MV-4-11 (cell line): Measurements from ENCODE around the gene CYP4V2.
"Not testable (repeated sequence)": the region's sequence is repeated elsewhere in the genome, so short reads cannot be mapped to it uniquely, and the experiment has no call there.

Source experiments
- DNase-seq: peaks from one replicate; lab custom pipeline; 2025; lab: John Stamatoyannopoulos, UW

The CYP4V2 gene

GRCh38 chr4:186234367-186234766 is 43.0 kb downstream of the CYP4V2 start:
- DNase-seq = no peak

GRCh38 chr4:186236126-186236525 is 44.8 kb downstream of the CYP4V2 start:
- no peak for DNase-seq

- DNase-seq = no peak
These were observed 49.1 kb downstream of the CYP4V2 start for GRCh38 chr4:186240452-186240847.

GRCh38 chr4:186240848-186241491 is 49.6 kb downstream of the CYP4V2 start:
- DNase-seq = no peak

- DNase-seq = no peak
These were observed 50.2 kb downstream of the CYP4V2 start for GRCh38 chr4:186241616-186242015.

- DNase-seq = not testable (repeated sequence)
These were observed 50.7 kb downstream of the CYP4V2 start for GRCh38 chr4:186242031-186242430.

- no peak for DNase-seq
These were observed 52.0 kb downstream of the CYP4V2 start for GRCh38 chr4:186243331-186243730.

GRCh38 chr4:186244835-186245234 is 53.5 kb downstream of the CYP4V2 start:
- DNase-seq = no peak

GRCh38 chr4:186247062-186247752 is 55.8 kb downstream of the CYP4V2 start:
- DNase-seq = not testable (repeated sequence)

- no peak for DNase-seq
These were observed 57.3 kb downstream of the CYP4V2 start for GRCh38 chr4:186248643-186249042.

GRCh38 chr4:186249785-186250754 is 58.7 kb downstream of the CYP4V2 start:
- DNase-seq = no peak

- no peak for DNase-seq
These were observed 59.4 kb downstream of the CYP4V2 start for GRCh38 chr4:186250760-186251159.

GRCh38 chr4:186255122-186255521 is 63.8 kb downstream of the CYP4V2 start:
- no peak for DNase-seq

GRCh38 chr4:186258216-186258811 is 66.9 kb downstream of the CYP4V2 start:
- DNase-seq = peak; percentile 89

- no peak for DNase-seq
These were observed 68.7 kb downstream of the CYP4V2 start for GRCh38 chr4:186260117-186260503.
